ENCODE results near the gene ACAP3.

Gene ACAP3

GRCh38 chr1:1313500-1314236, 5.9 kb upstream of the ACAP3 start:
- DNase-seq: no peak

DNA sequence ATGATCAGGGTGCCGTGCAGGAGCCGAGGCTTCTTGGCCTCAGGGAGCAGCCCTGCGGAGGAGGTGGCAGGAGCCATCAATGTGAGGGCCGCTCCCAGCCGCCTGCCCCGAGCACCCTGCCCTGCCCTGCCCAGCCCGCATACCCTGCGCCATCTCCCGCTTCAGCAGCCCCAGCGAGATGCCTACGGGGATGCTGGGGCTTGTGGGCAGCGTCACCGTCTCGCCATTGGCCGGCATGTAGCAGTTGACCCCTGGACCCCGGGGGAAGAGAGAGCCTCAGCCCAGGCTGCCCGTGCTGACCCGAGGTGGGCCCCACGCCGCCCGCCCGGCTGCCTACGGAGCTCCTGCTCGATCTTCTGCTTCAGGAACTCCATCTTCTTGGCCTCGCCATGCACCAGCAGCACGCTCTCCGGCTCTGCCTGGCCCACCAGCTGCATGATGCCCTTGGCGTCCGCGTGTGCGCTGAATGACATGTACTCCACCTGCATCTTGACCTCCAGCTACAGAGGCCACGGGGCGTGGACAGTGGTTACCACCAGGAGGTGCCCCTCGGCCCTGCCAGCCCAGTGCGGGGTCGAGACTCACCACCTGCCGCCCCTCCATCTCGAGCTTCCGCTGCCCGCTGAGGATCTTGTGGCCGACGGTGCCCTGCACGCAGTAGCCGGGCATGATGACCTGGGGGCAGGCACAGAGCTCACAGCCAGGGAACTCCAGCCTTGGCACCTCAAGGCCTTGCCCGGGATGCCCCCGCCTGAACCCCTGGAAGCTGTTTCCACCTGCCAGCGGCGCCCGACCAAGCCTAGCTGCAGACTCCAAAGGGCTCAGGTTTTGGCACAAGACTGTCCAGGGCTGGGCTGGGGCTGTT, 5.0 kb upstream of the ACAP3 start:
- DNase-seq: no peak

GRCh38 chr1:1311107-1312104, 3.7 kb upstream of the ACAP3 start:
- no peak for DNase-seq

DNA sequence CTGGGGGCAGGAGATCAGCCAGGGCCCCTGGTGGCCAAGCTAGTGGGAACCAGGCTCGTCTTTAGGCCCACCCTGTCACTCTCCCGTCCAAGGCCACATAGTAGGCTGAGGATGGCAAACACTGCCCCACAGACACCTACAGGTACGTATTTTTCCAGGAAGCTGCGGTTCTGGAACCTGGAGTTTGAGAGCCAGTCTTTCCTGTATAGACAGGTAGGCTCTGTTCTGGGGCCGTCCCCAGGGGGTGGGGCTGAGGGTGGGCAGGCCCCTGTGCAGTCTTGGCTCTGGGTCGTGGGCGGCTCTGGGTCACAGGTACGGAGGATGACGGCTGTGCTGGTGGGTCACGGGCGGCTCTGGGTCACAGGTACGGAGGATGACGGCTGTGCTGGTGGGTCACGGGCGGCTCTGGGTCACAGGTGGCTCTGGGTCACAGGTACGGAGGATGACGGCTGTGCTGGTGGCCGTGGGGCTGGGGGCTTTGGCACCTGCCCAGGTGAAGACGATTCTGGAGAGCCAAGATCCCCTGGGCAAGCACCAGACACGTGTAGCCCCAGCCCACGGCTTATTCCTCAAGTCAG, 2.8 kb upstream of the ACAP3 start:
- no peak for DNase-seq

- DNase-seq: no peak
These were observed 2.3 kb upstream of the ACAP3 start for GRCh38 chr1:1310109-1310385.

DNA sequence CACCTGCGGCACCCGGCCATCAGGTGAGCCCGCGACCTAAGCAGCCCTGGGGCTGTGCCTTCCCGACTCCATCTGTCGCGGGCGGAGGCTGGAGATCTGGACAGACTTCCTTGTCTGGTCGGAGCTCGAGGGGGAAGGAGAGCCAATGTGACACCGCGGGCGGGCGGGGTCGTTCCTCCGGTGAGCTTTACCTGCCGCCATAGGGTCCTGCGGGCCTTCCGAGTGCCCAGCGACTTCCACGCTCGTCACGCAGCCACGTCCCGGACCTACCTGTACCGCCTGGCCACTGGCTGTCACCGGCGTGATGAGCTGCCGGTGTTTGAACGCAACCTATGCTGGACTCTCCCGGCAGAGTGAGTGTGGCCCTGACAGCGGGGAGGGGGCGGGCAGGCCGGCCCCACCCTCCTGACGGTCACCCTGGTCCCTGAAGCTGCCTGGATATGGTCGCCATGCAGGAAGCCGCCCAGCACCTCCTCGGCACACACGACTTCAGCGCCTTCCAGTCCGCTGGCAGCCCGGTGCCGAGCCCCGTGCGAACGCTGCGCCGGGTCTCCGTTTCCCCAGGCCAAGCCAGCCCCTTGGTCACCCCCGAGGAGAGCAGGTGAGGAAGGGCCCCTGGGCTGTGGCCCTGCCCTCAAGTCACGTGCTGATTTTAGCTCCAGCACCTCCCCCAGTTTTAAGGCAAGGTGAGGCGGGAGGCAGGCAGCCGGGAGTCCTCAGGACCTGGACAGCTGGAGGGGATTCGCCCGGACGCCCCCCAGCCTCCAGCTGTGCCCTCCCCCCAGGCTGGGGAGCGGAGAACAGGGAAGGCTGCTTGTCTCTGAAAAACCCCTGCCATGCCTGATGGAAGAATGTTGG, 1.8 kb upstream of the ACAP3 start:
- no peak for DNase-seq

GRCh38 chr1:1308756-1309250, 1.1 kb upstream of the ACAP3 start:
- no peak for DNase-seq

- no peak for DNase-seq
These were observed 338 bp downstream of the ACAP3 start for GRCh38 chr1:1307261-1307922.

- DNase-seq: no peak
These were observed 969 bp downstream of the ACAP3 start for GRCh38 chr1:1306661-1307260.

DNA sequence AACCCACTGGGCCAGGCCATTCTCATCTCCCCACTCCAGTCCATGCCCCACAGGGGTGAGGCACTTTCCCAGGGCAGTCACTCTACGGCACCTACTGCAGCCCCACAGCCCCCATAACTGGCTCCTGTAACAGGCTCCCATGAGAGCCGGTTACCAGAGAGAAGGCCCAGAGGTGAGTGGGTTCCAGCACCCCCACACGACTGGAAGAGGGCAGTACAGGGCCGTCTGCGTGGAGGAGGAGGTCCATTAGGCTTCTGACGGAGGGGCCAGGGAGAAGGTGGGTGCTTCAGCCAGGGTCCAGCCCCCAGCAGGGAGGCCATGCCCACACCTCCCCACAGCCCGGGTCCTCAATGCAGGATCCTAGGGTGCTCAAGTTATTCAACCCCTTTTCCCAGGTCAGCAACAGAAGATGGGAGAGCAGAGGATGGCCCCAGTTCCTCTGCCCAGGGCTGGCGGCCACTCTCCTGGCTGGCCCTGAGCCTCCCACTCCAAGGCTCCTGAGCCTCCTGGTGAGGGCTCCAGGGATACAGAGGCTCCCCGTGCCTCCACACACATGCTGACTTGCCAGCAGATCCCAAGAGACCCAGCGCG, 1.6 kb downstream of the ACAP3 start:
- DNase-seq: no peak

- peak; percentile 14 for DNase-seq
These were observed 2.2 kb downstream of the ACAP3 start for GRCh38 chr1:1305300-1306069.

- peak; percentile 76 for DNase-seq
These were observed 3.1 kb downstream of the ACAP3 start for GRCh38 chr1:1304331-1305299.

- DNase-seq: no peak
These were observed 4.0 kb downstream of the ACAP3 start for GRCh38 chr1:1303736-1304135.

- no peak for DNase-seq
These were observed 4.7 kb downstream of the ACAP3 start for GRCh38 chr1:1302951-1303509.

DNA sequence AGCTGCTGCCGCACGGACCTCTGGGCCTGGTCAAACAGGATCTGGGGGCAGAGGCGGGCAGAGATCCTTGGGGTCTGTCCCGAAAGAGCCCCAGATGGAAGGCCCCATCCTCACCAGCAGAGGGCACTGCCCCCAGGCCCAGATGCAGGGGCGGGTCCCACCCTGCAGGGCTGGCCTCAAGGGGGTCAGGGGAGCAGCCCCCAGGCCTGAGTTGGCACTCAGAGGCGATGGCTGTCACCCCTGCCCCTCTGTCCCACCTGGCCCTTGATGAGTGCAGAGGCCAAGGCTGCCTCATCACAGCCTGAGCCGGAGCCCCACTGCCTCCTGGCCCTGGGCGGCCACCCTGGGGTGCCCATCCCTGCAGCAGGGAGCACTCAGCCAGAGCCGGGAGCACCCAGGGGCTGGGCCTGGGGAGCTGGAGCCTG, 5.7 kb downstream of the ACAP3 start:
- DNase-seq: no peak

DNA sequence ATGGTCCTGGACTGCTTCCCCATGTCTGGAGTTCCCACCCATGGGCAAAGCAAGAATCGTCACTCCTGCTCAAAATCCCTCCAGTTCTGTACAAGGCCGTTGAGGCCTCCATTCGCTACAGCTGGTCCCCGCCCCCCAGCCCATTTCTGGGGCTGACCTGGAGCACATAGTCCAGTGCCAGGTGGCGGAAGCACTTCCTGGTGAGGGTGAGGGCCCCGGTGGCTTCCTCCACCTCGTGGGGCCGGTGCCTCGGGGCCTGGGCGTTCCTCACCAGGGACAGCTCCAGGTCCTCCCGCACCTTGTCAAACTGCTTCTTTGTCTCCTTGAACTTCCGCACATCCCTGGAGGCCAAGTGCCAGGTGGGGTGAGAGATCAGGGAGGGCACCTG, 7.4 kb downstream of the ACAP3 start:
- no peak for DNase-seq

DNA sequence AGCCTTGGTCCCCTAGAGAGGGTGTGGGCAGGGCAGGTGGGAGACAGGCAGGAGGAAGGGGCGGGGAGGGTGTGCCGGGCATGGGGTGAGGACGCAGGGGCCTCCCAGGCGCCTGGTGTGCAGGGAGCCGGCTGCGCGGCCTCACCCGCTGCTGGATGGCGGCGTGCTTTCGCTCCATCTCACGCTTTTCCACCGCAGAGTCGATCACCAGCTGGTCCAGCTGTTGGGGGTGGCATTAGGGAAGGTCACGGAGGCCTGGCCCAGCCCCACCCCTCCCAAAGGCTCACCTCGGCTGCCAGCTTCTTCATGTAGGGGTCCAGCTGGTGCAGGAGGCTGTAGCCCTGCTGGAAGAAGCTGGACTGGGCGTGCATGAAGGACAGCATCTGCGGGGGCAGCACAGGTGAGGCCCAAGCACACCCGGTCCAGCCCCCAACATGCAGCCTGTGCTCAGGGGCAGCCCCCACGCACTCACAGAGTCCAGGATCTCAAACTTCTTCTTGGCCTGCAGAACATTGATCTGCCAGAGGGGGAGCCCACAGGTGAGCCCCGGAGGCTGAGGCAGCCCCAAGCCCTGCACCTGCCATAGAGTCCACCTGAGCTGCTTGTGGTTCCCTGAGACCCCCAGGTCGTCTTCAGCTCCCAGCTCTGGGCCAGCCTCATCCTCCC, 7.9 kb downstream of the ACAP3 start:
- DNase-seq: peak; percentile 16

Data from NCI-H2227 treated with DMSO at 0.1 percent for 48 hours (cell line).